ENCODE data around the gene CYP21A2. TPM values are rescaled to one million over a fixed set of nuclear protein-coding genes. Genes with fewer than 3 reads are reported as not detected.
"Not testable (repeated sequence)": the region's sequence is repeated elsewhere in the genome, so short reads cannot be mapped to it uniquely, and the experiment has no call there.

Gene CYP21A2
- total RNA-seq, 1 donor from 2014 or later: not detected

GRCh38 chr6:32058511-32058963, 20.3 kb downstream of the CYP21A2 start:
- H3K9me3 Mint-ChIP-seq: no peaks in the 10 kb centered on the region
- H2AFZ ChIP-seq (replicated peaks): no peak overlapping the region
- H3K36me3 Mint-ChIP-seq: no peaks in the 10 kb centered on the region

GRCh38 chr6:32060966-32061655, 22.9 kb downstream of the CYP21A2 start:
- no peaks in the 10 kb centered on the region for H3K9me3 ChIP-seq (ENCODE audit: low read depth)
- no peak overlapping the region for H2AFZ ChIP-seq (replicated peaks)
- Mint-ChIP-seq H3K27me3 (ENCODE audit: insufficient read depth, low read depth) (peaks cover 4% of the 10 kb centered on the region), H3K4me3 (no peak overlapping the region), H3K4me1 (peaks cover 10% of the 10 kb centered on the region), H3K27ac (no peak overlapping the region), H3K36me3 (no peaks in the 10 kb centered on the region), H3K9me3 (no peaks in the 10 kb centered on the region)
- H4K20me1 ChIP-seq (ENCODE audit: low read depth): no peaks in the 10 kb centered on the region
- no peaks in the 10 kb centered on the region for H3K36me3 ChIP-seq
- H3F3A ChIP-seq (ENCODE audit: low read depth): no peaks in the 10 kb centered on the region
- H3K27me3 ChIP-seq: no peaks in the 10 kb centered on the region
- no peaks in the 10 kb centered on the region for H3K79me2 ChIP-seq (ENCODE audit: low read depth)
- no peak overlapping the region for H3K4me2 ChIP-seq
- H3K27ac ChIP-seq: no peak overlapping the region
- no peak for DNase-seq (ENCODE audit: low spot score)
- H3K4me1 ChIP-seq: no peaks in the 10 kb centered on the region
- TF ChIP-seq EZH2 (IDR thresholded peaks at IDR 0.05) (no peak), EZH2phosphoT487 (IDR thresholded peaks at IDR 0.05) (no peak), CTCF (IDR thresholded peaks at IDR 0.05) (no peak)
- no peak overlapping the region for H3K4me3 ChIP-seq
- no peak overlapping the region for H3K9ac ChIP-seq

More at GRCh38 chr6:32058511-32058963, 20.3 kb downstream of the CYP21A2 start:
- H3K79me2 ChIP-seq (ENCODE audit: low read depth): no peaks in the 10 kb centered on the region
- no peaks in the 10 kb centered on the region for H3K4me1 ChIP-seq
- H3K9me3 ChIP-seq (ENCODE audit: low read depth): no peaks in the 10 kb centered on the region
- no peak overlapping the region for H3K27ac ChIP-seq
- H4K20me1 ChIP-seq (ENCODE audit: low read depth): no peaks in the 10 kb centered on the region
- no peak for DNase-seq (ENCODE audit: low spot score)
- no peak overlapping the region for H3K4me2 ChIP-seq
- H3F3A ChIP-seq (ENCODE audit: low read depth): no peaks in the 10 kb centered on the region
- no peaks in the 10 kb centered on the region for H3K27me3 ChIP-seq
- Mint-ChIP-seq H3K4me1 (peaks cover 16% of the 10 kb centered on the region), H3K4me3 (no peak overlapping the region), H3K27ac (no peak overlapping the region), H3K27me3 (ENCODE audit: insufficient read depth, low read depth) (peaks cover 8% of the 10 kb centered on the region)
- no peaks in the 10 kb centered on the region for H3K36me3 ChIP-seq
- no peak overlapping the region for H3K9ac ChIP-seq
- no peak overlapping the region for H3K4me3 ChIP-seq
- TF ChIP-seq EZH2 (IDR thresholded peaks at IDR 0.05) (no peak), EZH2phosphoT487 (IDR thresholded peaks at IDR 0.05) (no peak), CTCF (IDR thresholded peaks at IDR 0.05) (no peak)

- H3K9me3 Mint-ChIP-seq: no peaks in the 10 kb centered on the region
- H3K4me3 ChIP-seq: no peak overlapping the region
- no peaks in the 10 kb centered on the region for H3K9me3 ChIP-seq (ENCODE audit: low read depth)
- H3K27me3 ChIP-seq: no peaks in the 10 kb centered on the region
- no peak overlapping the region for H3K4me3 Mint-ChIP-seq
- peaks cover 9% of the 10 kb centered on the region for H3K27me3 Mint-ChIP-seq (ENCODE audit: insufficient read depth, low read depth)
- no peak overlapping the region for H3K27ac Mint-ChIP-seq
- no peaks in the 10 kb centered on the region for H3K79me2 ChIP-seq (ENCODE audit: low read depth)
- no peak overlapping the region for H3K27ac ChIP-seq
- H3K36me3 Mint-ChIP-seq: no peaks in the 10 kb centered on the region
- no peak overlapping the region for H3K9ac ChIP-seq
- DNase-seq (ENCODE audit: low spot score): no peak
- no peak for TF ChIP-seq CTCF (IDR thresholded peaks at IDR 0.05)
- no peak for TF ChIP-seq EZH2 (IDR thresholded peaks at IDR 0.05)
- TF ChIP-seq EZH2phosphoT487 (IDR thresholded peaks at IDR 0.05): no peak
- no peaks in the 10 kb centered on the region for H3K4me1 ChIP-seq
- H3K36me3 ChIP-seq: no peaks in the 10 kb centered on the region
- H3K4me2 ChIP-seq: no peak overlapping the region
- H3K4me1 Mint-ChIP-seq: peaks cover 4% of the 10 kb centered on the region
- H2AFZ ChIP-seq (replicated peaks): no peak overlapping the region
- no peaks in the 10 kb centered on the region for H3F3A ChIP-seq (ENCODE audit: low read depth)
- no peaks in the 10 kb centered on the region for H4K20me1 ChIP-seq (ENCODE audit: low read depth)
Observed at GRCh38 chr6:32064706-32065105, 26.5 kb downstream of the CYP21A2 start.

- not testable (repeated sequence) for H3K4me3 Mint-ChIP-seq; H3K4me3 ChIP-seq; H3K9me3 ChIP-seq (ENCODE audit: low read depth); H3K9ac ChIP-seq; H3K36me3 ChIP-seq; H3F3A ChIP-seq (ENCODE audit: low read depth); H3K4me2 ChIP-seq; H3K36me3 Mint-ChIP-seq; H3K79me2 ChIP-seq (ENCODE audit: low read depth); H4K20me1 ChIP-seq (ENCODE audit: low read depth); H3K9me3 Mint-ChIP-seq; DNase-seq (ENCODE audit: low spot score); H2AFZ ChIP-seq (replicated peaks); H3K27ac ChIP-seq; H3K27me3 ChIP-seq; H3K27me3 Mint-ChIP-seq (ENCODE audit: insufficient read depth, low read depth); H3K27ac Mint-ChIP-seq
- peaks cover 15% of the 10 kb centered on the region for H3K4me1 ChIP-seq
- peaks cover 24% of the 10 kb centered on the region for H3K4me1 Mint-ChIP-seq
Observed at GRCh38 chr6:32067521-32067920, 29.3 kb downstream of the CYP21A2 start.

GRCh38 chr6:32068315-32068714, 30.1 kb downstream of the CYP21A2 start:
- not testable (repeated sequence) for H2AFZ ChIP-seq (replicated peaks); H3K27ac Mint-ChIP-seq; H3K27ac ChIP-seq; H3K4me3 Mint-ChIP-seq; H3K9me3 ChIP-seq (ENCODE audit: low read depth); H4K20me1 ChIP-seq (ENCODE audit: low read depth); H3K36me3 ChIP-seq; H3K4me2 ChIP-seq; H3K79me2 ChIP-seq (ENCODE audit: low read depth); H3K4me3 ChIP-seq; H3K27me3 Mint-ChIP-seq (ENCODE audit: insufficient read depth, low read depth); H3K27me3 ChIP-seq; H3F3A ChIP-seq (ENCODE audit: low read depth); H3K36me3 Mint-ChIP-seq; H3K9ac ChIP-seq; DNase-seq (ENCODE audit: low spot score); H3K9me3 Mint-ChIP-seq
- H3K4me1 Mint-ChIP-seq: peaks cover 29% of the 10 kb centered on the region
- peaks cover 20% of the 10 kb centered on the region for H3K4me1 ChIP-seq

Data from neural progenitor cell (in vitro differentiated cells).